HepG2 (cell line): Measurements from ENCODE around the gene LAMA5. TPM values are rescaled to one million over a fixed set of nuclear protein-coding genes. Genes with fewer than 3 reads are reported as not detected.
A peak's percentile ranks its signal among the peaks of the same experiment; 100 is the strongest.

ENCODE experiments used
- ATAC-seq: fragments of 200-7000 bp; cut with Tn5 transposase; 3 replicates; pipeline ENCODE4 v1.9.1; 2020; ENCODE audit warnings: mild to moderate bottlenecking, moderate library complexity
- BruUV-seq: library from RNA; stranded (reverse); fragments of 400-500 nt; replicated peaks from 2 replicates; lab custom pipeline; 2021; lab: Mats Ljungman, UMichigan
- CTCF ChIA-PET: fragments of 300-600 bp; formaldehyde crosslinking; extraction: SDS; loops from one replicate; lab custom pipeline; 2021; ENCODE audit warnings: low total read pairs, inconsistent platforms, low intra/inter-chr PET ratio; lab: Yijun Ruan, JAX
- POLR2A ChIA-PET: fragments of 350-600 bp; sonication (Branson Sonifier 250); formaldehyde crosslinking; loops from one replicate; lab custom pipeline; 2020; ENCODE audit warnings: antibody characterized with exemption, inconsistent platforms; lab: Yijun Ruan, JAX
- DNase-seq: peaks from one replicate; pipeline ENCODE4 v3.0.0-alpha.2; 2015; ENCODE audit warnings: low spot score
- FAIRE-seq: peaks from 3 replicates; lab custom pipeline; 2011; peaks lifted over from hg19 to GRCh38; lab: Jason Lieb, UNC
- H2AFZ ChIP-seq: one replicate; pipeline ENCODE4 v1.6.1; 2011; ENCODE audit warnings: low read length, inconsistent platforms
- H3K27ac ChIP-seq: fragments of 300-600 bp; 3 replicates; pipeline ENCODE4 v1.8.0; 2011; ENCODE audit warnings: mixed run types, mild to moderate bottlenecking, mixed read lengths, low read length, inconsistent platforms; ENCODE audit not compliant: insufficient read depth; ENCODE audit errors: extremely low read length
- H3K27me3 ChIP-seq, 2 experiments: fragments of 200-600 bp in 1 of 2; 2 replicates in 1 of 2; 3 replicates in 1 of 2; pipeline versions ENCODE4 v1.6.0 to v1.8.0; 2011; ENCODE audit warnings: low read length in 2 of 2, mild to moderate bottlenecking in 2 of 2, moderate library complexity in 2 of 2, inconsistent platforms in 1 of 2; ENCODE audit not compliant: insufficient read depth in 2 of 2, control insufficient read depth in 1 of 2
- H3K36me3 ChIP-seq, 2 experiments: fragments of 200-600 bp in 1 of 2; replicated peaks in 1 of 2; 2 replicates in 1 of 2; 3 replicates in 1 of 2; pipeline versions ENCODE4 v1.5.1 to v1.8.0; 2011; ENCODE audit warnings: low read length in 2 of 2, inconsistent platforms in 1 of 2; ENCODE audit not compliant: insufficient read depth in 2 of 2, control insufficient read depth in 1 of 2
- H3K4me1 ChIP-seq: 2 replicates; pipeline ENCODE4 v1.5.1; 2012; ENCODE audit warnings: low read length, inconsistent platforms; ENCODE audit not compliant: insufficient read depth
- H3K4me2 ChIP-seq: 2 replicates; pipeline ENCODE4 v1.6.0; 2011; ENCODE audit warnings: low read depth, low read length, inconsistent platforms
- H3K4me3 ChIP-seq, 3 experiments: fragments of 200-600 bp in 1 of 3; sonication (generic), shearing (Covaris generic) in 1 of 3; replicated peaks in 1 of 3; 2 replicates each; pipeline ENCODE4 v1.5.1; 2011 to 2016; ENCODE audit warnings: low read length in 3 of 3, inconsistent platforms in 2 of 3, low read depth in 2 of 3, mild to moderate bottlenecking in 2 of 3, control low read depth in 1 of 3, mixed read lengths in 1 of 3; ENCODE audit not compliant: insufficient read depth in 1 of 3
- H3K79me2 ChIP-seq: one replicate; pipeline ENCODE4 v1.6.1; 2011; ENCODE audit warnings: low read length, inconsistent platforms; ENCODE audit not compliant: insufficient read depth
- H3K9ac ChIP-seq: 2 replicates; pipeline ENCODE4 v1.6.0; 2011; ENCODE audit warnings: mild to moderate bottlenecking, low read depth, low read length, inconsistent platforms; ENCODE audit not compliant: insufficient read depth
- H3K9me3 ChIP-seq: 2 replicates; pipeline ENCODE4 v1.5.1; 2012; ENCODE audit warnings: mild to moderate bottlenecking, low read length
- H4K20me1 ChIP-seq: 2 replicates; pipeline ENCODE4 v1.6.0; 2011; ENCODE audit warnings: inconsistent platforms, mild to moderate bottlenecking, low read length, moderate library complexity; ENCODE audit not compliant: insufficient read depth
- AGO2 ChIP-seq: fragments of 200-400 bp; formaldehyde crosslinking; optimal IDR thresholded peaks from 2 replicates; pipeline ENCODE3; 2017; ENCODE audit warnings: mild to moderate bottlenecking, low read depth, low read length, moderate library complexity
- ARHGAP35 ChIP-seq: sonication (generic); formaldehyde crosslinking; IDR thresholded peaks from 2 replicates; pipeline ENCODE4 v1.9.0; 2022; ENCODE audit warnings: mild to moderate bottlenecking, inconsistent platforms, moderate library complexity, missing genetic modification reagents, borderline replicate concordance
- GTF3A ChIP-seq: sonication (generic); formaldehyde crosslinking; conservative IDR thresholded peaks from 2 replicates; pipeline ENCODE4 v1.4.0; 2020; ENCODE audit warnings: mild to moderate bottlenecking, missing genetic modification reagents
- HNRNPLL ChIP-seq: fragments of 200-400 bp; formaldehyde crosslinking; IDR thresholded peaks from 2 replicates; pipeline ENCODE4 v1.6.1; 2017; ENCODE audit warnings: mild to moderate bottlenecking, low read depth, low read length; ENCODE audit not compliant: poor library complexity, severe bottlenecking
- MEIS1 ChIP-seq: sonication (generic); formaldehyde crosslinking; IDR thresholded peaks from 2 replicates; pipeline ENCODE4 v1.9.0; 2021; ENCODE audit warnings: mild to moderate bottlenecking, missing genetic modification reagents, moderate library complexity, borderline replicate concordance
- MXD4 ChIP-seq: IDR thresholded peaks from 2 replicates; pipeline ENCODE4 v1.6.1; 2016; ENCODE audit warnings: mild to moderate bottlenecking, missing biosample characterization, missing genetic modification reagents
- NRL ChIP-seq: sonication (generic); formaldehyde crosslinking; IDR thresholded peaks from 2 replicates; pipeline ENCODE4 v1.5.0; 2020; ENCODE audit warnings: missing genetic modification reagents, mild to moderate bottlenecking, moderate library complexity, borderline replicate concordance
- RBFOX2 ChIP-seq: fragments of 200-400 bp; formaldehyde crosslinking; IDR thresholded peaks from 2 replicates; pipeline ENCODE4 v1.6.1; 2017; ENCODE audit warnings: low read depth, mild to moderate bottlenecking, low read length
- SALL2 ChIP-seq: sonication (generic); formaldehyde crosslinking; IDR thresholded peaks from 2 replicates; pipeline ENCODE4 v1.8.1; 2023; ENCODE audit warnings: mild to moderate bottlenecking, missing genetic modification reagents, inconsistent platforms
- TAF1 ChIP-seq: sonication (generic); formaldehyde crosslinking; IDR thresholded peaks from 2 replicates; pipeline ENCODE4 v1.4.0; 2020; ENCODE audit warnings: missing genetic modification reagents
- ZBTB38 ChIP-seq: sonication (generic); formaldehyde crosslinking; IDR thresholded peaks from 2 replicates; pipeline ENCODE4 v1.5.1; 2020; ENCODE audit warnings: mild to moderate bottlenecking, missing genetic modification reagents
- ZC3H13 ChIP-seq: sonication (generic); formaldehyde crosslinking; IDR thresholded peaks from 2 replicates; pipeline ENCODE4 v1.8.1; 2023; ENCODE audit warnings: mild to moderate bottlenecking, missing genetic modification reagents, moderate library complexity
- ZKSCAN5 ChIP-seq: sonication (generic); formaldehyde crosslinking; IDR thresholded peaks from 2 replicates; pipeline ENCODE4 v1.5.1; 2020; ENCODE audit warnings: mild to moderate bottlenecking, missing genetic modification reagents
- ZMAT3 ChIP-seq: sonication (generic); formaldehyde crosslinking; conservative IDR thresholded peaks from 2 replicates; pipeline ENCODE4 v1.7.0; 2021; ENCODE audit warnings: missing genetic modification reagents
- ZNF589 ChIP-seq: sonication (generic); formaldehyde crosslinking; conservative IDR thresholded peaks from 2 replicates; pipeline ENCODE4 v1.8.0; 2022; ENCODE audit warnings: mild to moderate bottlenecking, moderate library complexity, missing genetic modification reagents
- WGBS: methylation state at CpG from one replicate; pipeline ENCODE4 v1.1.6; 2017; ENCODE audit warnings: low lambda C conversion rate; 5-methylcytosine and 5-hydroxymethylcytosine counted together
- in situ Hi-C: cut with HindIII; loops from 2 replicates; pipeline ENCODE4 v1.10.0; 2017; ENCODE audit warnings: low pct_unique_long_range_greater_than_20kb; ENCODE audit not compliant: extremely low pct_ligation_motif_present
- intact Hi-C: fragments of 100-400 bp; cut with micrococcal nuclease; formaldehyde crosslinking; loops from one replicate; pipeline ENCODE4 v1.10.0; 2022; ENCODE audit not compliant: unreplicated experiment
- polyA plus RNA-seq, 8 experiments: library from polyadenylated mRNA; depleted of rRNA in 3 of 8; stranded (reverse) in 7 of 8; unstranded in 1 of 8; fragments of >200 nt; fragmentation: Illumina TruSeq in 4 of 8; extraction: Trizol in 4 of 8; gene quantifications; 2 replicates each; pipeline versions ENCODE4 v1.2.1 to v1.2.3, GENCODE V29; 2011 to 2016; ENCODE audit warnings: low read depth in 4 of 8, missing spikeins in 1 of 8, mixed read lengths in 1 of 8; ENCODE audit not compliant: insufficient read depth in 1 of 8
- total RNA-seq, 5 experiments: library from RNA; depleted of rRNA; stranded (reverse); fragments of >200 nt; fragmentation: Illumina TruSeq; extraction: Trizol; gene quantifications; 2 replicates each; pipeline ENCODE4 v1.2.3, GENCODE V29; 2016; ENCODE audit warnings: low read depth in 1 of 5
- TF ChIP-seq, protein P1 (sequence below): sonication (generic); formaldehyde crosslinking; IDR thresholded peaks from 2 replicates; pipeline ENCODE4 v1.5.1; 2020; ENCODE audit warnings: mild to moderate bottlenecking, missing genetic modification reagents, moderate library complexity
- TF ChIP-seq, protein P2 (sequence below): IDR thresholded peaks from 2 replicates; pipeline ENCODE4 v1.6.1; 2016; ENCODE audit warnings: low read depth

LAMA5 gene
- total and polyA plus RNA-seq, 2 of the 13 experiments (the other 11 are each of a cell fraction or from before 2014, with no cell fraction given) = 21.0 to 44.7 TPM

DNA sequence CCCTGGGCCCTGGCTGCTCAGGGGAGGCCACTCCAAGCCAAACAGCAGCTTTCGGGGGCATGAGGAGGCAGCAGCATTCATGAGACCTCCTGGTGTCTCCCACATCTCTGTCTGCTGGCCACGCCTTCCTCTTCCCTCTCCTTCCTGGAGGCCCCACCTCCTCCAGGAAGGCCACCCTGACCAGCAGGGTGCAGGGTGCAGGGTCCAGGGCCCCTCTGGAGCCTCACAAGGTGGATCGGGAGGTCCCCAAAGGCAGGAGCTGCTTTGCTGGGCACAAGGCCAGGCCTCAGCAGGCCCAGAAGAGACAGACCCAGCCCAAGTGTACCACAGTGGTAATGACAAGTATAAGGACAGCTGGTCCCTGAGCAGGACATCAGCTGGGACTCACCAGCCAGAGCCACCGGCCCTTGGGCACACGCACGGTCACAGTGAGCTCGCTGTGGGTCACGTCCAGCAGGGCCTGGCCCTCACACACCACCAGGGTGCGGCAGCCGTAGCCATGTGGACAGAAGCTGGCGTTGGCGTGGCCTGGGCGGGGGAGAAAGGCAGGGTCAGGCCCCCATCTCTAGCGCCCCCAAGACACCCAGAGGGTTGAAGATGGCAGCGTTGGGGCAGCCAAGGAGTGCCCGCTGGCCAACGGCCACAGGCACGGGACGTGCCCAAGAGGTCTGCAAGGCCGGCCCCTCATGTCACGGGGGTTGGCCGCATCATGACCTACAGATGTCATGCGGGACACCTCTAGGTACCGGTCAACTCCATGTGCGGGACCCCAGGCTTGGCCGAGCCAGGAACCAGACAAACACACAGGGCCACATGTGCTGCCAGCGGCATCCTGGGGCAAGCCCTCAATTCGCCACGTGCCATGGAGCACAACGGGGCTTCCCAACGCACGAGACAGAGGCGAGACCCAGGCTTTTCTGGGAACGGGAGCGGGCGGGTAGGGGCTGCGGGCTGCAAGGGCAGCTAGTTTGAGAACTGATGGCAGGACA, 37.4 kb downstream of the LAMA5 start:
- in situ Hi-C loops (no loop called here), intact Hi-C loops (no loop called here)
- no peak overlapping the region for H2AFZ ChIP-seq
- H3K79me2 ChIP-seq = no peaks in the 10 kb centered on the region
- no peaks in the 10 kb centered on the region for H4K20me1 ChIP-seq
- H3K4me1 ChIP-seq = no peaks in the 10 kb centered on the region
- ChIA-PET CTCF (no interaction called here), POLR2A (no interaction called here)
- WGBS = 97% methylated on average over 37 of the region's 37 CpGs
- H3K27ac ChIP-seq = no peak overlapping the region
- DNase-seq (no peak), ATAC-seq (no peak), FAIRE-seq (no peak)
- no peak overlapping the region for H3K4me2 ChIP-seq
- H3K4me3 ChIP-seq = no peak overlapping the region
- H3K27me3 ChIP-seq = no peaks in the 10 kb centered on the region
- H3K36me3 ChIP-seq = peaks cover 71 to 94% of the 10 kb centered on the region in 2 experiments
- no peaks in the 10 kb centered on the region for H3K9me3 ChIP-seq
- no peak overlapping the region for H3K9ac ChIP-seq
- no TSS peak for BruUV-seq
- TF ChIP-seq ZMAT3 (CRISPR knock-in tag) (no peak), ZNF589 (no peak), HNRNPLL (peak; percentile 22), GTF3A (CRISPR knock-in tag) (no peak), MEIS1 (CRISPR knock-in tag) (no peak), ZKSCAN5 (CRISPR knock-in tag) (no peak), ZC3H13 (CRISPR knock-in tag) (no peak), TAF1 (no peak), NRL (CRISPR knock-in tag) (peak; percentile 24; the same call in 1 of the 2 replicates), ARHGAP35 (CRISPR knock-in tag) (no peak), MXD4 (CRISPR knock-in tag) (no peak), AGO2 (peak; percentile 49), RBFOX2 (peak; percentile 23; the same call in 1 of the 2 replicates), SALL2 (CRISPR knock-in tag) (no peak), ZBTB38 (CRISPR knock-in tag) (no peak)
- TF ChIP-seq, protein P1, sequence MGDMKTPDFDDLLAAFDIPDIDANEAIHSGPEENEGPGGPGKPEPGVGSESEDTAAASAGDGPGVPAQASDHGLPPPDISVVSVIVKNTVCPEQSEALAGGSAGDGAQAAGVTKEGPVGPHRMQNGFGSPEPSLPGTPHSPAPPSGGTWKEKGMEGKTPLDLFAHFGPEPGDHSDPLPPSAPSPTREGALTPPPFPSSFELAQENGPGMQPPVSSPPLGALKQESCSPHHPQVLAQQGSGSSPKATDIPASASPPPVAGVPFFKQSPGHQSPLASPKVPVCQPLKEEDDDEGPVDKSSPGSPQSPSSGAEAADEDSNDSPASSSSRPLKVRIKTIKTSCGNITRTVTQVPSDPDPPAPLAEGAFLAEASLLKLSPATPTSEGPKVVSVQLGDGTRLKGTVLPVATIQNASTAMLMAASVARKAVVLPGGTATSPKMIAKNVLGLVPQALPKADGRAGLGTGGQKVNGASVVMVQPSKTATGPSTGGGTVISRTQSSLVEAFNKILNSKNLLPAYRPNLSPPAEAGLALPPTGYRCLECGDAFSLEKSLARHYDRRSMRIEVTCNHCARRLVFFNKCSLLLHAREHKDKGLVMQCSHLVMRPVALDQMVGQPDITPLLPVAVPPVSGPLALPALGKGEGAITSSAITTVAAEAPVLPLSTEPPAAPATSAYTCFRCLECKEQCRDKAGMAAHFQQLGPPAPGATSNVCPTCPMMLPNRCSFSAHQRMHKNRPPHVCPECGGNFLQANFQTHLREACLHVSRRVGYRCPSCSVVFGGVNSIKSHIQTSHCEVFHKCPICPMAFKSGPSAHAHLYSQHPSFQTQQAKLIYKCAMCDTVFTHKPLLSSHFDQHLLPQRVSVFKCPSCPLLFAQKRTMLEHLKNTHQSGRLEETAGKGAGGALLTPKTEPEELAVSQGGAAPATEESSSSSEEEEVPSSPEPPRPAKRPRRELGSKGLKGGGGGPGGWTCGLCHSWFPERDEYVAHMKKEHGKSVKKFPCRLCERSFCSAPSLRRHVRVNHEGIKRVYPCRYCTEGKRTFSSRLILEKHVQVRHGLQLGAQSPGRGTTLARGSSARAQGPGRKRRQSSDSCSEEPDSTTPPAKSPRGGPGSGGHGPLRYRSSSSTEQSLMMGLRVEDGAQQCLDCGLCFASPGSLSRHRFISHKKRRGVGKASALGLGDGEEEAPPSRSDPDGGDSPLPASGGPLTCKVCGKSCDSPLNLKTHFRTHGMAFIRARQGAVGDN (CRISPR knock-in tag) = peak; percentile 5; the same call in 1 of the 2 replicates
- TF ChIP-seq, protein P2, sequence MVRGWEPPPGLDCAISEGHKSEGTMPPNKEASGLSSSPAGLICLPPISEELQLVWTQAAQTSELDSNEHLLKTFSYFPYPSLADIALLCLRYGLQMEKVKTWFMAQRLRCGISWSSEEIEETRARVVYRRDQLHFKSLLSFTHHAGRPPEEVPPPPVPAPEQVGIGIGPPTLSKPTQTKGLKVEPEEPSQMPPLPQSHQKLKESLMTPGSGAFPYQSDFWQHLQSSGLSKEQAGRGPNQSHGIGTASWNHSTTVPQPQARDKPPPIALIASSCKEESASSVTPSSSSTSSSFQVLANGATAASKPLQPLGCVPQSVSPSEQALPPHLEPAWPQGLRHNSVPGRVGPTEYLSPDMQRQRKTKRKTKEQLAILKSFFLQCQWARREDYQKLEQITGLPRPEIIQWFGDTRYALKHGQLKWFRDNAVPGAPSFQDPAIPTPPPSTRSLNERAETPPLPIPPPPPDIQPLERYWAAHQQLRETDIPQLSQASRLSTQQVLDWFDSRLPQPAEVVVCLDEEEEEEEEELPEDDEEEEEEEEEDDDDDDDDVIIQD (CRISPR knock-in tag) = no peak
